Measurements from ENCODE around the gene KIF26A.

DNA sequence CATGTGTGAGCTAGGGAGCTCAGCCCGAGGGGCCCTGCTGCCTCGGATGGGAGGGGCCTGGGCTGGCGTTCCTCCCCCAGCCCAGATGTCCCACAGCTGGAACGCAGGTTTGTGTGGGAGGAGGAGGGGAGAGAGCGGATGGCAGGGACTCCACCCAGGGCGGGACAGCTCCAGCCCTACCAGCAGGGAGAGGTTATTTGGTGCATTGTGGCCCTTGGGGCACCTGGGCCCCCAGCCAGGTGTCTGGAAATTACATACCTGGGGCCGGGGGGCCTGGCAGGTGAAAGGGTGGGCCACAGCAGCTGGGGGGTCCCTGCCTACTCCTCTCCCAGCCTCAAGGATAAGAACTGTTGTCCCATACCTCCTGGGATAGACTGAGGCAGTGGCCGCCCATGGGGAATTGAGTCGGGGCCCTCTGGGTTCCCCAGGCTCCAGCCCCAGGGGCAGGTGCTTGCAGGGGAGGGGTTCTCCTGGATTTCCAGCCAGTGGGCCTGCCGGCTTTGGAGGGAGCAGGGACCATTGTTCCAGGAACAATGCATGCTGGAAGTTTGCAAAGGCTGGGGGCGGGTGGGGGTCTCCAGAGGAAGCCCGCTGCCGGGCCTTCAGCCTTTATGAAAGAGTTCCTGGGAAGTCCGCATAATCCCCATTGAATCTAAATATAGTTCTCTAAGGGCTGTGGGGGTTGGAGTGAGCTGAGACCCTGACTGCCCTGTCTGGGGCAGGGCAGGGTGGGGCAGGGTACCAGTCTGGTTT is 1.2 kb downstream of the KIF26A start:
- no peak for TF ChIP-seq POLR2A (IDR thresholded peaks at IDR 0.05)
- TF ChIP-seq, protein P1, sequence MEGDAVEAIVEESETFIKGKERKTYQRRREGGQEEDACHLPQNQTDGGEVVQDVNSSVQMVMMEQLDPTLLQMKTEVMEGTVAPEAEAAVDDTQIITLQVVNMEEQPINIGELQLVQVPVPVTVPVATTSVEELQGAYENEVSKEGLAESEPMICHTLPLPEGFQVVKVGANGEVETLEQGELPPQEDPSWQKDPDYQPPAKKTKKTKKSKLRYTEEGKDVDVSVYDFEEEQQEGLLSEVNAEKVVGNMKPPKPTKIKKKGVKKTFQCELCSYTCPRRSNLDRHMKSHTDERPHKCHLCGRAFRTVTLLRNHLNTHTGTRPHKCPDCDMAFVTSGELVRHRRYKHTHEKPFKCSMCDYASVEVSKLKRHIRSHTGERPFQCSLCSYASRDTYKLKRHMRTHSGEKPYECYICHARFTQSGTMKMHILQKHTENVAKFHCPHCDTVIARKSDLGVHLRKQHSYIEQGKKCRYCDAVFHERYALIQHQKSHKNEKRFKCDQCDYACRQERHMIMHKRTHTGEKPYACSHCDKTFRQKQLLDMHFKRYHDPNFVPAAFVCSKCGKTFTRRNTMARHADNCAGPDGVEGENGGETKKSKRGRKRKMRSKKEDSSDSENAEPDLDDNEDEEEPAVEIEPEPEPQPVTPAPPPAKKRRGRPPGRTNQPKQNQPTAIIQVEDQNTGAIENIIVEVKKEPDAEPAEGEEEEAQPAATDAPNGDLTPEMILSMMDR (IDR thresholded peaks at IDR 0.05), result no peak
